K562 (cell line): ENCODE data around the gene ASB10. TPM values are rescaled to one million over a fixed set of nuclear protein-coding genes. Genes with fewer than 3 reads are reported as not detected.

Source experiments
- BRD9 ChIP-seq: fragments of 450-650 bp; IDR thresholded peaks from 2 replicates; pipeline ENCODE4 v1.6.1; 2018; ENCODE audit warnings: low read depth; ENCODE audit not compliant: partially characterized antibody
- CBFB ChIP-seq: sonication (generic); formaldehyde crosslinking; IDR thresholded peaks from 2 replicates; pipeline ENCODE4 v1.4.0; 2020; ENCODE audit warnings: mild to moderate bottlenecking, missing genetic modification reagents
- CCNT2 ChIP-seq: IDR thresholded peaks from 2 replicates; pipeline ENCODE4 v1.6.1; 2011; ENCODE audit warnings: borderline replicate concordance, low read depth, mild to moderate bottlenecking, moderate library complexity, mixed read lengths, low read length; ENCODE audit not compliant: insufficient read length; ENCODE audit errors: extremely low read depth
- CHCHD3 ChIP-seq: fragments of 250-450 bp; sonication (Bioruptor Pico); IDR thresholded peaks from 2 replicates; pipeline ENCODE4 v2.1.2; 2022; ENCODE audit warnings: mild to moderate bottlenecking
- ESRRB ChIP-seq: fragments of 250-450 bp; sonication (Bioruptor Pico); IDR thresholded peaks from 2 replicates; pipeline ENCODE4 v1.5.0; 2020; ENCODE audit warnings: mild to moderate bottlenecking, moderate library complexity, borderline replicate concordance
- FOSL1 ChIP-seq: fragments of 200-800 bp; sonication (Bioruptor generic); conservative IDR thresholded peaks from 2 replicates; pipeline ENCODE4 v1.6.1; 2016; ENCODE audit warnings: missing genetic modification characterization, missing compliant biosample characterization
- FOXM1 ChIP-seq, 2 experiments: fragments of 450-650 bp in 1 of 2; sonication (generic) in 1 of 2; formaldehyde crosslinking in 1 of 2; IDR thresholded peaks; 2 replicates each; pipeline versions ENCODE4 v1.6.1 to v1.9.0; 2017 to 2022; ENCODE audit warnings: low read depth in 2 of 2, mild to moderate bottlenecking in 2 of 2, missing genetic modification reagents in 1 of 2, moderate library complexity in 1 of 2
- HDAC3 ChIP-seq: fragments of 450-650 bp; IDR thresholded peaks from 2 replicates; pipeline ENCODE4 v1.6.1; 2018; ENCODE audit warnings: borderline replicate concordance, mild to moderate bottlenecking, moderate library complexity; ENCODE audit not compliant: partially characterized antibody
- MTA2 ChIP-seq: fragments of 450-650 bp; IDR thresholded peaks from 2 replicates; pipeline ENCODE4 v1.6.1; 2016; ENCODE audit warnings: low read depth
- NBN ChIP-seq: fragments of 450-650 bp; IDR thresholded peaks from 2 replicates; pipeline ENCODE4 v1.6.1; 2016; ENCODE audit warnings: low read depth, mild to moderate bottlenecking
- NFYB ChIP-seq: IDR thresholded peaks from 2 replicates; pipeline ENCODE4 v1.6.1; 2011; ENCODE audit warnings: mild to moderate bottlenecking, moderate library complexity; ENCODE audit not compliant: insufficient read length; ENCODE audit errors: extremely low read depth
- PCBP2 ChIP-seq: fragments of 200-400 bp; formaldehyde crosslinking; IDR thresholded peaks from 2 replicates; pipeline ENCODE4 v1.6.1; 2018; ENCODE audit warnings: low read length, low read depth, mild to moderate bottlenecking, moderate library complexity; ENCODE audit not compliant: poor library complexity, severe bottlenecking
- RAD21 ChIP-seq, 2 experiments: fragments of 250-450 bp in 1 of 2; fragments of 450-650 bp in 1 of 2; sonication (Bioruptor Pico) in 1 of 2; formaldehyde crosslinking in 1 of 2; IDR thresholded peaks in 1 of 2; conservative IDR thresholded peaks in 1 of 2; 2 replicates each; pipeline versions ENCODE4 v1.4.0 to v1.8.0; 2020 to 2022; ENCODE audit warnings: mild to moderate bottlenecking in 2 of 2, moderate library complexity in 1 of 2
- SP1 ChIP-seq: sonication (generic); formaldehyde crosslinking; IDR thresholded peaks from 2 replicates; pipeline ENCODE4 v1.8.1; 2022; ENCODE audit warnings: mild to moderate bottlenecking, missing genetic modification reagents
- TSC22D4 ChIP-seq: fragments of 450-650 bp; IDR thresholded peaks from 2 replicates; pipeline ENCODE4 v1.6.1; 2016; ENCODE audit warnings: missing genetic modification characterization, missing biosample characterization, control low read depth
- ZNF398 ChIP-seq: fragments of 250-450 bp; sonication (Bioruptor Pico); IDR thresholded peaks from 2 replicates; pipeline ENCODE4 v1.8.0; 2021; ENCODE audit warnings: moderate library complexity, mild to moderate bottlenecking, inconsistent platforms
- ZNF780A ChIP-seq: fragments of 250-450 bp; sonication (Bioruptor Pico); IDR thresholded peaks from 2 replicates; pipeline ENCODE4 v1.5.0; 2021; ENCODE audit warnings: mild to moderate bottlenecking
- ZSCAN32 ChIP-seq: fragments of 450-650 bp; formaldehyde crosslinking; IDR thresholded peaks from 2 replicates; pipeline ENCODE4 v1.4.0; 2020; ENCODE audit warnings: mild to moderate bottlenecking, moderate library complexity
- polyA plus RNA-seq, 8 experiments: library from polyadenylated mRNA; depleted of rRNA in 4 of 8; stranded (reverse) in 5 of 8; unstranded in 3 of 8; fragments of >200 nt; fragmentation: Nextera tagmentation in 2 of 8; fragmentation: Illumina TruSeq in 1 of 8; extraction: Ambion mirVana in 2 of 8; extraction: Trizol in 1 of 8; gene quantifications; 2 replicates each; pipeline versions ENCODE4 v1.2.1 to v1.2.3, GENCODE V29; 2011 to 2014; ENCODE audit warnings: inconsistent platforms in 1 of 8, missing spikeins in 1 of 8
- total RNA-seq, 7 experiments: library from RNA; depleted of rRNA in 6 of 7; stranded (reverse); fragments of >200 nt in 6 of 7; fragmentation: Illumina TruSeq in 2 of 7; extraction: Trizol in 2 of 7; gene quantifications; 2 replicates each; pipeline versions ENCODE4 v1.2.1 to v1.2.3, GENCODE V29; 2011 to 2021; ENCODE audit warnings: low replicate concordance in 1 of 7
- TF ChIP-seq, protein P1 (sequence below), 2 experiments: IDR thresholded peaks in 1 of 2; conservative IDR thresholded peaks in 1 of 2; 2 replicates each; pipeline ENCODE4 v1.6.1; 2016; ENCODE audit warnings: low read depth in 2 of 2, mild to moderate bottlenecking in 1 of 2, missing compliant biosample characterization in 1 of 2, missing genetic modification characterization in 1 of 2, moderate library complexity in 1 of 2
- TF ChIP-seq, protein P2 (sequence below): fragments of 450-650 bp; IDR thresholded peaks from 2 replicates; pipeline ENCODE4 v1.6.1; 2016; ENCODE audit warnings: mild to moderate bottlenecking

Gene ASB10
- total and polyA plus RNA-seq, 9 of the 15 experiments (the other 6 are each of a cell fraction or from before 2014, with no cell fraction given): not detected

DNA sequence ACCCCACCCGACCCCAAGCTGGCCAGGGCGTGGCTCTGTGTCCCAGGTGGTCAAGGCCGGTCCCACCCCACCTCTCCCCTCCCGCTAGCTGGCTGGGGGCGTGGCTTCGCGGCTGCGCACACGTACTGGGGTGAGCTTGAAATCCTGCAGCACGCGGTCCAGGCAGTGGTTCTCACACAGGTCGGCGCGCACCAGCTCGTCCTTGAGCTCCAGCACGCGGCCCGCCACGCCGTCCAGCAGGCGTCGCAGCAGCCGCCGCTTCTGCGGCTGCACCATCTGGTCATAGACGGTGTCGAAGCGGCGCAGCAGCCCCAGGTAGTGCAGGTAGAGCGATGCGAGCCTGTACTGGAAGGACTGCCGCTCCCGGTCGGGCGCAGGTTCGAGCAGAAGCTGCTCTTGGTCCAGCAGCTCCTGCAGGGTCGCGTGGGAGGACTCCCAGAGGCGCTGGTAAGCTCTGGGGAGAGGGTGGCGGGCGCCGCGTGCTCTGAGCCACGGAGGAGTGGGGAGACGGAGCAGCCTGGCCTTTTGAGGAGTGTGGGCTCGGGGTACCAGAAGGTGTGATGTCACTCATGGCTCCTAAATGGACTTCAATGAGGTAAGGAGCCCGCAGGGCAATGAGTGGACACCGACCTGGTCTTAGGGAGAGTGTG lies 17.5 kb upstream of the ASB10 start (continued):
- peak; percentile 71; the same call in 1 of the 2 replicates for TF ChIP-seq CBFB (CRISPR knock-in tag)
- TF ChIP-seq ZSCAN32: no peak
- 0 out of 2 replicates have a peak, but pooled peaks have one; percentile 23 for TF ChIP-seq SP1 (CRISPR knock-in tag)
- TF ChIP-seq TSC22D4 (tag): no peak
- TF ChIP-seq CCNT2: no peak
- no peak for TF ChIP-seq PCBP2
- TF ChIP-seq FOSL1 (tag): no peak
- peak; percentile 23 to 50; a peak in 2 of 4 replicates for TF ChIP-seq RAD21 (CRISPR knock-in tag; conservative IDR thresholded peaks at IDR 0.05 in 1 of 2, IDR thresholded peaks at IDR 0.05 in 1 of 2)
- no peak for TF ChIP-seq HDAC3
- TF ChIP-seq, protein P1, sequence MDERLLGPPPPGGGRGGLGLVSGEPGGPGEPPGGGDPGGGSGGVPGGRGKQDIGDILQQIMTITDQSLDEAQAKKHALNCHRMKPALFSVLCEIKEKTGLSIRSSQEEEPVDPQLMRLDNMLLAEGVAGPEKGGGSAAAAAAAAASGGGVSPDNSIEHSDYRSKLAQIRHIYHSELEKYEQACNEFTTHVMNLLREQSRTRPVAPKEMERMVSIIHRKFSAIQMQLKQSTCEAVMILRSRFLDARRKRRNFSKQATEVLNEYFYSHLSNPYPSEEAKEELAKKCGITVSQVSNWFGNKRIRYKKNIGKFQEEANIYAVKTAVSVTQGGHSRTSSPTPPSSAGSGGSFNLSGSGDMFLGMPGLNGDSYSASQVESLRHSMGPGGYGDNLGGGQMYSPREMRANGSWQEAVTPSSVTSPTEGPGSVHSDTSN (CRISPR knock-in tag; IDR thresholded peaks at IDR 0.05; ENCODE audit: low read depth): no peak
- TF ChIP-seq, protein P1 (tag; conservative IDR thresholded peaks at IDR 0.05; ENCODE audit: low read depth): no peak
- no peak for TF ChIP-seq ZNF780A (CRISPR knock-in tag)
- no peak for TF ChIP-seq ZNF398 (CRISPR knock-in tag)
- TF ChIP-seq NFYB: no peak
- no peak for TF ChIP-seq FOXM1 (IDR thresholded peaks at IDR 0.05; ENCODE audit: low read depth)
- TF ChIP-seq FOXM1 (CRISPR knock-in tag; IDR thresholded peaks at IDR 0.05; ENCODE audit: low read depth): no peak
- TF ChIP-seq, protein P2, sequence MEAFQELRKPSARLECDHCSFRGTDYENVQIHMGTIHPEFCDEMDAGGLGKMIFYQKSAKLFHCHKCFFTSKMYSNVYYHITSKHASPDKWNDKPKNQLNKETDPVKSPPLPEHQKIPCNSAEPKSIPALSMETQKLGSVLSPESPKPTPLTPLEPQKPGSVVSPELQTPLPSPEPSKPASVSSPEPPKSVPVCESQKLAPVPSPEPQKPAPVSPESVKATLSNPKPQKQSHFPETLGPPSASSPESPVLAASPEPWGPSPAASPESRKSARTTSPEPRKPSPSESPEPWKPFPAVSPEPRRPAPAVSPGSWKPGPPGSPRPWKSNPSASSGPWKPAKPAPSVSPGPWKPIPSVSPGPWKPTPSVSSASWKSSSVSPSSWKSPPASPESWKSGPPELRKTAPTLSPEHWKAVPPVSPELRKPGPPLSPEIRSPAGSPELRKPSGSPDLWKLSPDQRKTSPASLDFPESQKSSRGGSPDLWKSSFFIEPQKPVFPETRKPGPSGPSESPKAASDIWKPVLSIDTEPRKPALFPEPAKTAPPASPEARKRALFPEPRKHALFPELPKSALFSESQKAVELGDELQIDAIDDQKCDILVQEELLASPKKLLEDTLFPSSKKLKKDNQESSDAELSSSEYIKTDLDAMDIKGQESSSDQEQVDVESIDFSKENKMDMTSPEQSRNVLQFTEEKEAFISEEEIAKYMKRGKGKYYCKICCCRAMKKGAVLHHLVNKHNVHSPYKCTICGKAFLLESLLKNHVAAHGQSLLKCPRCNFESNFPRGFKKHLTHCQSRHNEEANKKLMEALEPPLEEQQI: no peak
- no peak for TF ChIP-seq NBN
- no peak for TF ChIP-seq ESRRB (CRISPR knock-in tag)
- no peak for TF ChIP-seq CHCHD3 (CRISPR knock-in tag)
- no peak for TF ChIP-seq BRD9
- no peak for TF ChIP-seq MTA2
